Endothelial cell of umbilical vein (primary cell): ENCODE results near the gene CDX1. TPM values are rescaled to one million over a fixed set of nuclear protein-coding genes. Genes with fewer than 3 reads are reported as not detected.

Experiments used
- polyA plus RNA-seq, 4 experiments: library from polyadenylated mRNA; depleted of rRNA in 3 of 4; stranded (reverse) in 3 of 4; unstranded in 1 of 4; fragments of >200 nt; gene quantifications; 2 replicates each; pipeline versions ENCODE4 v1.2.1 to v1.2.3, GENCODE V29; 2011 to 2012; ENCODE audit warnings: missing spikeins in 1 of 4
- total RNA-seq: library from RNA; stranded (reverse); gene quantifications from 2 replicates; pipeline ENCODE4 v1.2.3, GENCODE V29; 2021

The CDX1 gene
- total and polyA plus RNA-seq, 2 donors (not counting 3 experiments of a cell fraction or from before 2014, with no cell fraction given) = not detected

Other genes with a start within 250 kb of the CDX1 start
- not detected in 2 replicates for gene PDE6A, start 222.0 kb upstream of the CDX1 start, total RNA-seq
- gene PDE6A, start 222.0 kb upstream of the CDX1 start, polyA plus RNA-seq = not detected in 2 replicates
- 16.5 and 16.8 TPM in 2 replicates for gene SLC26A2, start 206.0 kb upstream of the CDX1 start, total RNA-seq
- gene SLC26A2, start 206.0 kb upstream of the CDX1 start, polyA plus RNA-seq = 5.0 and 5.9 TPM in 2 replicates
- 3.6 and 4.1 TPM in 2 replicates for gene TIGD6, start 166.1 kb upstream of the CDX1 start, total RNA-seq
- 5.0 and 5.4 TPM in 2 replicates for gene TIGD6, start 166.1 kb upstream of the CDX1 start, polyA plus RNA-seq
- 43.0 and 52.6 TPM in 2 replicates for gene HMGXB3, start 166.0 kb upstream of the CDX1 start, total RNA-seq
- 34.8 and 38.3 TPM in 2 replicates for gene HMGXB3, start 166.0 kb upstream of the CDX1 start, polyA plus RNA-seq
- not detected in 2 replicates for gene CSF1R, start 80.2 kb upstream of the CDX1 start, total RNA-seq
- gene CSF1R, start 80.2 kb upstream of the CDX1 start, polyA plus RNA-seq = not detected in 2 replicates
- 1.0 and 1.7 TPM in 2 replicates for gene PDGFRB, start 10.9 kb upstream of the CDX1 start, total RNA-seq
- gene PDGFRB, start 10.9 kb upstream of the CDX1 start, polyA plus RNA-seq = 1.4 and 2.9 TPM in 2 replicates
- gene SLC6A7, start 23.3 kb downstream of the CDX1 start, total RNA-seq = not detected in 2 replicates
- not detected in 2 replicates for gene SLC6A7, start 23.3 kb downstream of the CDX1 start, polyA plus RNA-seq
- not detected in 2 replicates for gene CAMK2A, start 123.0 kb downstream of the CDX1 start, total RNA-seq
- gene CAMK2A, start 123.0 kb downstream of the CDX1 start, polyA plus RNA-seq = not detected in 2 replicates
- gene ARSI, start 136.1 kb downstream of the CDX1 start, total RNA-seq = 0.20 TPM in 1 of 2 replicates, not detected in the other
- 0.03 and 0.17 TPM in 2 replicates for gene ARSI, start 136.1 kb downstream of the CDX1 start, polyA plus RNA-seq
- 47.2 and 52.0 TPM in 2 replicates for gene TCOF1, start 190.9 kb downstream of the CDX1 start, total RNA-seq
- gene TCOF1, start 190.9 kb downstream of the CDX1 start, polyA plus RNA-seq = 10.5 and 11.2 TPM in 2 replicates
- gene CD74, start 246.1 kb downstream of the CDX1 start, total RNA-seq = 0.76 and 1.3 TPM in 2 replicates
- 0.56 and 0.62 TPM in 2 replicates for gene CD74, start 246.1 kb downstream of the CDX1 start, polyA plus RNA-seq